Subcutaneous adipose tissue (tissue), 4 donors: ENCODE measurements around the gene SPRYD7. TPM values are rescaled to one million over a fixed set of nuclear protein-coding genes. Genes with fewer than 3 reads are reported as not detected.

Source experiments
- total RNA-seq, 4 donors: library from RNA; depleted of rRNA; stranded (reverse); fragments of >200 nt; gene quantifications; one replicate each; pipeline ENCODE4 v1.1.0, GENCODE V29; 2016
- TF ChIP-seq, protein P1 (sequence below): fragments of 450-650 bp; IDR thresholded peaks from one replicate; pipeline ENCODE4 v1.5.1; 2016; ENCODE audit warnings: low read depth, mild to moderate bottlenecking, control low read depth, antibody characterized with exemption, moderate library complexity

SPRYD7 gene
- total RNA-seq, 4 donors from 2014 or later, result 3.1 to 7.5 (median 4.7) TPM

- TF ChIP-seq, protein P1, sequence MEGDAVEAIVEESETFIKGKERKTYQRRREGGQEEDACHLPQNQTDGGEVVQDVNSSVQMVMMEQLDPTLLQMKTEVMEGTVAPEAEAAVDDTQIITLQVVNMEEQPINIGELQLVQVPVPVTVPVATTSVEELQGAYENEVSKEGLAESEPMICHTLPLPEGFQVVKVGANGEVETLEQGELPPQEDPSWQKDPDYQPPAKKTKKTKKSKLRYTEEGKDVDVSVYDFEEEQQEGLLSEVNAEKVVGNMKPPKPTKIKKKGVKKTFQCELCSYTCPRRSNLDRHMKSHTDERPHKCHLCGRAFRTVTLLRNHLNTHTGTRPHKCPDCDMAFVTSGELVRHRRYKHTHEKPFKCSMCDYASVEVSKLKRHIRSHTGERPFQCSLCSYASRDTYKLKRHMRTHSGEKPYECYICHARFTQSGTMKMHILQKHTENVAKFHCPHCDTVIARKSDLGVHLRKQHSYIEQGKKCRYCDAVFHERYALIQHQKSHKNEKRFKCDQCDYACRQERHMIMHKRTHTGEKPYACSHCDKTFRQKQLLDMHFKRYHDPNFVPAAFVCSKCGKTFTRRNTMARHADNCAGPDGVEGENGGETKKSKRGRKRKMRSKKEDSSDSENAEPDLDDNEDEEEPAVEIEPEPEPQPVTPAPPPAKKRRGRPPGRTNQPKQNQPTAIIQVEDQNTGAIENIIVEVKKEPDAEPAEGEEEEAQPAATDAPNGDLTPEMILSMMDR, result no peak
Measured at GRCh38 chr13:49932066-49932465, 4.1 kb downstream of the SPRYD7 start.

DNA sequence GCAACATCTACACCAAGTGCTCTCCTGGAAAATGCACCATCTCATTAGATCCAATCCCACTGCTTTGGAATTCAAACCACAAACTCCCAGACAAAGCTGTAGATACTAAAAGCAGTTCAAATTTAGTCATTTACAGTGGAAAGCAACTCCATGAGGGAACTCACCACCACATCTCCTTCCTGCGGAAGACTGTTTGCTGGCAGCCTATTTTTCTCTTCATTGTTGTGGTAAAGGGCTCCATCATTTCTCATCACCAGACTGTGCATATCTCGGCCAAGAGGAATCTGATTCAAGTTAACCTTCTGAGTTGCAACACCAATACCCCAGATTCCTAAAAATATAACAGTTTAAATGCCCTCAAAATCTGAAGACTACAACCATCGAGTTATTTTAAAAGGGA is 8.4 kb downstream of the SPRYD7 start:
- TF ChIP-seq, protein P1, result no peak

DNA sequence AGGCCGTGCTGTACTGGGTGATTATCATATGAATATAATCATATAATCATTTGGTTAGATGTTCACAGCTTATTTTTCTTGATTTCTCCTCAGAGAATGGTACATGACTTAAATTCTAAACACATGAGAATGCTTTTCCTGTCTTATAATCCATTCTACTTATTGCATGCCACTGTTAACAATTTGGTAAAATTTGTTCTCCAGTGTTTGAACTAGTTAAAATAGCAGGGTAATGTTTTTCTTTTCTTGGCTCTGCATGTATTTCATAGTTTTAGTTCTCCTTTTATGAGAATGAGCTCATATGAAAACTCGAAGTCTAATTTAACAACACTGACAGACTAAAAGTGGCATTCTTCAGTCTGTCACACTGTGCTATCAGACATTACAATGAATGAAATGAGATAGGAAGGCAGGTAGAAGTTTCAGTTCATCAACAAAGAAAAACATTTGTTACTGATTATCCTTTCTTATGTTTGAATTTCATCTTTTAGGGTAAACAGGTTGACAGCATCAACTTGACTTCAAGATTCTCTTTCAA is 10.2 kb downstream of the SPRYD7 start:
- TF ChIP-seq, protein P1, result no peak

DNA sequence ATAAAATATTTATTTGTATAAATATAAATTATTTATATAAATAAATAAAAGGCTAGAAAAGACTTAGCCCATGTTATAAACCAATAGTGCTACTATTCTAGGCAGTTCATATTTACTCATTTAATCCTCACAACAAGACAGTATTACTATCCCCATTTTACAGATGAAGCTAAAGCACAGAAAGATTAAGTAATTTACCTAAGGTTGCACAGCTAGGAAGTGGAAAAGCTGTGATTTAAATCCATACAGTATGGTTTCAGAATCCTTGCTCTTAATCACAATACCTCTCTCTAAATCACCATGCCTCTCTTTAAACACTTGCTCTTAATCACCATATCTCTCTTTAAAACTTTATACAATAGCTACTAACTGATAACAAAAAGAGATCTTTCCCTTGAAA is 13.8 kb downstream of the SPRYD7 start:
- TF ChIP-seq, protein P1, result no peak

- TF ChIP-seq, protein P1, result no peak
Measured at GRCh38 chr13:49914947-49915346, 21.2 kb downstream of the SPRYD7 start.

DNA sequence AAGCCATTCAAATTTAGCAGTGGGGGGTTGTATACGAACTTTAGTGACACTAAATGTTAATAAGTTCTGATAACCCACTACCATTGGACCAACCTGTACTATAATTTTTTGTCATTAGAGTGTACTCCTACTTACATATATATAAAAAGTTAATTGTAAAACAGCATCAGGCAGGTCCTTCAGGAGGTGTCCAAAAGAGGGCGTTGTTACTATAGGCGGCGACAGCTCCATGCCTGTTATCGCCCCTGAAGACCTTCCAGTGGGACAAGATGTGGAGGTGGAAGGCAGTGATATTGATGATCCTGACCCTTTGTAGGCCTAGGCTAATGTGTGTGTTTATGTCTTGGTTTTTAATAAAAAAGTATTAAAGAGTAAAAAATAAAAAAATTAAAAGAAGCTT is 27.5 kb downstream of the SPRYD7 start:
- TF ChIP-seq, protein P1, result no peak

DNA sequence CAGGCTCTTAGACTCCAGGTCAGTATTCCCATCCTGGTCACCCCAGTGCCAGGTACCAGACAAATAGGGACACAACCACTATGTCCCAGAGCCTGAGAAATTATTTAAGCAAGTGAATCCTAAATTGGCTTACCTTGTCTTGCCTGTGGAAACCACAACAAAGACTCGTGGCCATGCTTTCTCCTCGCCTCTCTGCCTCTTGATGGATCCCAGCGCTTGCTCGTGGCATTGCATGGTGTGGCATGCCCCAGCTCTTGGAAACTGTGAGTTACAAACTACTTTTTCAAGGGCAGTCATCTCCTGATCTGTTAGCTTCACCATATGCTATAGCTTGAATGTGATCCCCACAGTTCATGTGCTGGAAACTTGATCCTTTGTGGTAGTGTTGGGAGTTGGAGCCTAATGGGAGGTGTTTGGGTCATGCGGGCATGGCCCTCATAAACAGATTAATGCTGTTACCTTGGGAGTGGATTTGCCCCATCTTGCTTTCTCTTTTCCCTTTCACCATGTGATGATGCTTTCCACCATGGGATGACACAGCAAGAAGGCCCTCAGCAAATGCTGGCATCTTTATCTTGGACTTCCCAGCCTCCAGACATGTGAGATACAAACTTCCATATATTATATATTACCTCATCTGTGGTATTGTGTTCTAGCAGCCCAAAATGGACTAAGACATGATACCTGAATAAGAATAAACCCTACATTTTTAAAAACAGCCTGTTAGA is 31.2 kb downstream of the SPRYD7 start:
- TF ChIP-seq, protein P1, result no peak
